Mucosa of descending colon (tissue), 3 donors: ENCODE measurements around the gene DNAJA3. TPM values are rescaled to one million over a fixed set of nuclear protein-coding genes. Genes with fewer than 3 reads are reported as not detected.

Experiments used
- ATAC-seq: fragments of 200-7000 bp; cut with Tn5 transposase; one replicate; pipeline ENCODE4 v1.9.1; 2020; ENCODE audit warnings: mild to moderate bottlenecking, moderate library complexity
- DNase-seq, 3 donors: peaks; one replicate each; pipeline ENCODE4 v3.0.0-alpha.2; 2020
- H3K36me3 ChIP-seq: fragments of 200-600 bp; one replicate; pipeline ENCODE4 v1.8.0; 2021; ENCODE audit warnings: low read depth, mild to moderate bottlenecking
- H3K4me1 ChIP-seq: fragments of 200-600 bp; one replicate; pipeline ENCODE4 v1.8.0; 2021; ENCODE audit warnings: low read depth, mild to moderate bottlenecking
- H3K4me3 ChIP-seq: fragments of 200-600 bp; one replicate; pipeline ENCODE4 v1.8.0; 2021; ENCODE audit warnings: mild to moderate bottlenecking
- H3K9me3 ChIP-seq: fragments of 200-600 bp; one replicate; pipeline ENCODE4 v1.8.0; 2021; ENCODE audit warnings: mild to moderate bottlenecking
- intact Hi-C, 2 donors: fragments of 100-400 bp; cut with DNase I in 1 of 2; cut with micrococcal nuclease in 1 of 2; formaldehyde crosslinking; loops; one replicate each; pipeline versions ENCODE4 v1.11.0 to v1.11.1; 2022; cut with DNase I, micrococcal nuclease
- total RNA-seq, 3 donors: library from RNA; stranded (reverse); fragmentation: NEBNext Ultra II Directional in 2 of 3; extraction: Animal tissue kit (Norgen Biotek cat#: 25700) in 2 of 3; gene quantifications; one replicate each; pipeline versions ENCODE4 v1.2.1 to v1.2.4, GENCODE V29; 2021 to 2023
- TF ChIP-seq, protein P1 (sequence below): fragments of 200-600 bp; IDR thresholded peaks from one replicate; pipeline ENCODE4 v1.8.0; 2022; ENCODE audit warnings: antibody characterized with exemption, mild to moderate bottlenecking
- donor health status: DM: no; HTN: no; CAD: no; lungs with moderate emphysema.
- donor health status: DM: no; HTN: no; CAD: no.
- donor health status: DM: no; HTN: yes; CAD: no.

Gene DNAJA3
- total RNA-seq, 3 donors from 2014 or later, result 47.0 to 58.3 (median 54.8) TPM

DNA sequence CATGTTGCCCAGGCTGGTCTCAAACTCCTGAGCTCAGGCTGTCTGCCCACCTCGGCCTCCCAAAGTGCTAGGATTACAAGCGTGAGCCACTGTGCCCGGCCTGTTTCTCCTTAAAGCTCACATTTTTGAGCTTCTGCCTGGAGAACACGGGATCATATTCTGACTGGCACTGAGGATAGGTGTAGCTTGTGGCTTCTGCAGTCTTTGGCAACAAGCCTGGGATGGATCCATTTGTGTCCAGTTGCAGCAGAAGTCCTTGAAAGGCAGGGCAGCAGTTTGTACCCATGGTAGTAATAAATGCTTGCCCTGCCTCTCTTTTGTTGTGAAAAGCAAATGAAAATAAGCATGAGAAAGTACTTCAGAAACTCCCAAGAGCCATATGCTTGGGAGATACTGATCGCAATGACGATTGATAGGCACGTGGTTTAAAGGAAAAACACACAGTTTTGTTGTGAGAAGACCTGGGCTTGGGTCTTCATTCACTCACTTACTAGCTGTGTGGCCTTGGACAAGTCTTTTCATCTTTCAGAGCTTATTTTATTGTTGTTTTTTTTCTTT lies 6.2 kb upstream of the DNAJA3 start:
- TF ChIP-seq, protein P1, sequence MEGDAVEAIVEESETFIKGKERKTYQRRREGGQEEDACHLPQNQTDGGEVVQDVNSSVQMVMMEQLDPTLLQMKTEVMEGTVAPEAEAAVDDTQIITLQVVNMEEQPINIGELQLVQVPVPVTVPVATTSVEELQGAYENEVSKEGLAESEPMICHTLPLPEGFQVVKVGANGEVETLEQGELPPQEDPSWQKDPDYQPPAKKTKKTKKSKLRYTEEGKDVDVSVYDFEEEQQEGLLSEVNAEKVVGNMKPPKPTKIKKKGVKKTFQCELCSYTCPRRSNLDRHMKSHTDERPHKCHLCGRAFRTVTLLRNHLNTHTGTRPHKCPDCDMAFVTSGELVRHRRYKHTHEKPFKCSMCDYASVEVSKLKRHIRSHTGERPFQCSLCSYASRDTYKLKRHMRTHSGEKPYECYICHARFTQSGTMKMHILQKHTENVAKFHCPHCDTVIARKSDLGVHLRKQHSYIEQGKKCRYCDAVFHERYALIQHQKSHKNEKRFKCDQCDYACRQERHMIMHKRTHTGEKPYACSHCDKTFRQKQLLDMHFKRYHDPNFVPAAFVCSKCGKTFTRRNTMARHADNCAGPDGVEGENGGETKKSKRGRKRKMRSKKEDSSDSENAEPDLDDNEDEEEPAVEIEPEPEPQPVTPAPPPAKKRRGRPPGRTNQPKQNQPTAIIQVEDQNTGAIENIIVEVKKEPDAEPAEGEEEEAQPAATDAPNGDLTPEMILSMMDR, result no peak
- Histone ChIP-seq H3K9me3 (no peaks in the 10 kb centered on the region), H3K4me3 (no peak overlapping the region), H3K36me3 (no peaks in the 10 kb centered on the region), H3K4me1 (peaks cover 28% of the 10 kb centered on the region)
- ATAC-seq, result no peak
- intact Hi-C loops, result no loop called here
- DNase-seq, result no peak

- TF ChIP-seq, protein P1, result no peak
- H3K4me3 ChIP-seq, result no peak overlapping the region
- ATAC-seq, result no peak
- H3K9me3 ChIP-seq, result no peaks in the 10 kb centered on the region
- no peaks in the 10 kb centered on the region for H3K36me3 ChIP-seq
- H3K4me1 ChIP-seq, result peaks cover 24% of the 10 kb centered on the region
- intact Hi-C loops, result no loop called here
- no peak for DNase-seq
Measured at GRCh38 chr16:4420505-4421105, 5.1 kb upstream of the DNAJA3 start.

DNA sequence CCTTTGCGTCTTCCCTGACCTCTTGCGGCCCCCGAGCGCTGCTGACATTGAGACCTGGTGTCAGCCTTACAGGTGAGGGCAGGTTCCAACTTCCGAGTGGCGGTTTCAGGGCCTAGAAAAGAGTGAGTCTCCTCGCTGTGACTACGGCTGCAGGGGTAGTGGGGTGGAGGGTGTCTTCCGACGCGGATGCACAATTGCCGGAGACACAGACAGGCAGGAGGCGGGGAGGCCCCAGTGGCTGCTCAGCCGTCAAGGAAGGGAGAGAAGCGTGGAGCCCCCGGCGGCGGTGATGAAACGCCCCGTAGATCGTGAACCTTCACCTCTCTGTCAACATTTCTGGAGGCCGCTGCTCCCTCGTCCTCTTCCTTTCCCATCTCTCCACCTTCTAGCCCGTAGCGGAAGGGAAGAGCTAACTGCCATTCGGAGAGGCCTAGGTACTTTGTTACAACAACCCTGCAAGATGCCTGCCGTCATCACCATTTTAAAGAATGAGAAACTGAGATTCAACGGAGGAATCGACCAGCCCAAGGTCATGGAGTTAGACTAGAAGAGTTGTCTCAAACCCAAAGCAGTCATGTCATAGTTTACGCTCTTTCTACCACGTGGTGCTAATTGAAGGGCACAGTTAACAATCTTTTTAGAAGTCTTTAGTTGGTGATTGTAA lies 485 bp downstream of the DNAJA3 start:
- peaks cover 15% of the 10 kb centered on the region for H3K4me1 ChIP-seq
- no peaks in the 10 kb centered on the region for H3K9me3 ChIP-seq
- peak; percentile 54 for ATAC-seq
- DNase-seq, result peak in 1 of 3 donors; percentile 55
- H3K36me3 ChIP-seq, result no peaks in the 10 kb centered on the region
- TF ChIP-seq, protein P1, result no peak
- H3K4me3 ChIP-seq, result peak overlapping the region; percentile 74
- intact Hi-C loops, result no loop called here

GRCh38 chr16:4426722-4427372 lies 1.2 kb downstream of the DNAJA3 start:
- Histone ChIP-seq H3K4me3 (no peak overlapping the region), H3K4me1 (peaks cover 15% of the 10 kb centered on the region), H3K9me3 (no peaks in the 10 kb centered on the region), H3K36me3 (no peaks in the 10 kb centered on the region)
- TF ChIP-seq, protein P1, result no peak
- DNase-seq, result no peak
- ATAC-seq, result no peak
- intact Hi-C loops, result no loop called here

- Histone ChIP-seq H3K36me3 (no peaks in the 10 kb centered on the region), H3K4me3 (no peak overlapping the region), H3K4me1 (peaks cover 15% of the 10 kb centered on the region), H3K9me3 (no peaks in the 10 kb centered on the region)
- intact Hi-C loops, result no loop called here
- DNase-seq (no peak), ATAC-seq (no peak)
- TF ChIP-seq, protein P1, result no peak
Measured at GRCh38 chr16:4428500-4428899, 2.8 kb downstream of the DNAJA3 start.
